ENCODE measurements around the gene ATP5F1A. TPM values are rescaled to one million over a fixed set of nuclear protein-coding genes. Genes with fewer than 3 reads are reported as not detected.

Gene ATP5F1A
- total and polyA plus RNA-seq, 4 donors = 189 to 335 (median 207) TPM

DNA sequence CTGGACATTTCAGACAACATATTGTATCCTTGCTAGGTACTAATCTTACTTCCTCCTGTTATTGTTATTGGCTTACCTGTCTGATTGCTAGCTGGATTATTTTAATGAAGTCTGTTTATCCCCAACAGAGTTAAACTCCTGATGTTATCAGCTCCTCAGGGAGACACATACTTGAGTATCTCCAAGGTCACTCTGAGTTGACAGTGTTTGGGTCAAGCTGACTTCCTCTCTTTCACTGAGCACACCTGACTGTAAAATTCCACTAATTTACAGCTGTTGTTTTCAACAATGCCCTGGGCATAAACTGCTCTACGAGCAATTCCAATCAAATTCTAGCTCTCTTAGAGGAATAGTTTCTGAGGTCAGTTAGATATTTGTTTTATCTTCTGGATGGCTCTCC, 15.7 kb upstream of the ATP5F1A start:
- no peak overlapping the region for H3K4me3 ChIP-seq (ENCODE audit: low read length in 2 of 2)
- no peak overlapping the region for H3K27ac ChIP-seq (ENCODE audit: low read depth in 1 of 2, low read length in 2 of 2)
- no peaks in the 10 kb centered on the region for H3K9me3 ChIP-seq (ENCODE audit: control insufficient read depth, low read length)
- no peak for DNase-seq
- H3K4me1 ChIP-seq (ENCODE audit: control insufficient read depth in 1 of 2, insufficient read depth in 2 of 2, low read length in 2 of 2) = no peaks in the 10 kb centered on the region
- WGBS, 2 donors = 98 to 100% methylated on average over 1 of the region's 1 CpG
- H3K27me3 ChIP-seq (ENCODE audit: control insufficient read depth in 1 of 2, insufficient read depth in 2 of 2, low read length in 1 of 2) = no peaks in the 10 kb centered on the region
- H3K36me3 ChIP-seq (ENCODE audit: control insufficient read depth in 1 of 2, insufficient read depth in 2 of 2, low read length in 1 of 2) = peaks cover 0 to 3% of the 10 kb centered on the region in 2 donors
- no peak for ATAC-seq (ENCODE audit: low FRiP score)
- intact Hi-C loops (cut with DNase I) = no loop called here

DNA sequence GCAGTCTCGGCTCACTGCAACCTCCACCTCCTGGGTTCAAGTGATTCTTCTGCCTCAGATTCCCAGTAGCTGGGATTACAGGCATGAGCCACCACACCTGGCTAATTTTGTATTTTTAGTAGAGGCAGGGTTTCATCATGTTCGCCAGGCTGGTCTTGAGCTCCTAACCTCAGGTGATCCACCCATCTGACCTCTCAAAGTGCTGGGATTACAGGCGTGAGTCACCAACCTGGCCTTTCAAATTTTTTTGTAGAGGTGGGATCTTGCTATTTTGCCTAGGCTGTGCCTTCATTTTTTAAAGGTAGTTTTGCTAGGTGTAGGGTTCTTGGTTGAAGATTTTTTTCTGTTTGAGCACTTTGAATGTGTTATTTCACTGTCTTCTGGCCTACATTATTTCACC, 12.3 kb upstream of the ATP5F1A start:
- no peak for ATAC-seq (ENCODE audit: low FRiP score)
- no peak overlapping the region for H3K4me3 ChIP-seq (ENCODE audit: low read length in 2 of 2)
- H3K9me3 ChIP-seq (ENCODE audit: control insufficient read depth, low read length) = no peaks in the 10 kb centered on the region
- H3K27me3 ChIP-seq (ENCODE audit: control insufficient read depth in 1 of 2, insufficient read depth in 2 of 2, low read length in 1 of 2) = no peaks in the 10 kb centered on the region
- no peak overlapping the region for H3K27ac ChIP-seq (ENCODE audit: low read depth in 1 of 2, low read length in 2 of 2)
- H3K36me3 ChIP-seq (ENCODE audit: control insufficient read depth in 1 of 2, insufficient read depth in 2 of 2, low read length in 1 of 2) = peaks cover 0 to 3% of the 10 kb centered on the region in 2 donors
- WGBS, 2 donors = 95 to 96% methylated on average over 3 of the region's 3 CpGs
- H3K4me1 ChIP-seq (ENCODE audit: control insufficient read depth in 1 of 2, insufficient read depth in 2 of 2, low read length in 2 of 2) = no peaks in the 10 kb centered on the region
- no peak for DNase-seq
- intact Hi-C loops (cut with DNase I) = no loop called here

DNA sequence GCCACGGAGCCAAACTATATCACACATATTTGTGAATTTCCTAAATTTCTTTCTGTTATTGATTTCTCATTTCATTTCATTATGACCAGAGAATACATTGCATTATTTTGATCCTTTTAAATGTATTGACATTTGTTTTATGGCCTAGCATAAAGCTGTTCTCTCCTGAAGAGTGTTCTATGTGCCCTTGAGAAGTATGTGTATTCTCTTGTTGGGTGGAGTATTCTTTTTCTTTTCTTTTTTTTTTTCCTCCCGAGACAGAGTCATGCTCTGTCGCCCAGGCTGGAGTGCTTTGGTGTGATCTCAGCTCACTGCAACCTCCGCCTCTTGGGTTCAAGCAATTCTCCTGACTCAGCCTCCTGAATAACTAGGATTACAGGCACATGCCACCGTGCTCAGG, 11.3 kb upstream of the ATP5F1A start:
- Histone ChIP-seq H3K9me3 (ENCODE audit: control insufficient read depth, low read length) (no peaks in the 10 kb centered on the region), H3K27ac (ENCODE audit: low read depth in 1 of 2, low read length in 2 of 2) (no peak overlapping the region), H3K4me3 (ENCODE audit: low read length in 2 of 2) (no peak overlapping the region), H3K27me3 (ENCODE audit: control insufficient read depth in 1 of 2, insufficient read depth in 2 of 2, low read length in 1 of 2) (no peaks in the 10 kb centered on the region), H3K4me1 (ENCODE audit: control insufficient read depth in 1 of 2, insufficient read depth in 2 of 2, low read length in 2 of 2) (no peaks in the 10 kb centered on the region), H3K36me3 (ENCODE audit: control insufficient read depth in 1 of 2, insufficient read depth in 2 of 2, low read length in 1 of 2) (peaks cover 0 to 1% of the 10 kb centered on the region in 2 donors)
- ATAC-seq (ENCODE audit: low FRiP score) (no peak), DNase-seq (no peak)
- WGBS, 2 donors = 90% methylated on average over 5 of the region's 5 CpGs
- intact Hi-C loops (cut with DNase I) = no loop called here

DNA sequence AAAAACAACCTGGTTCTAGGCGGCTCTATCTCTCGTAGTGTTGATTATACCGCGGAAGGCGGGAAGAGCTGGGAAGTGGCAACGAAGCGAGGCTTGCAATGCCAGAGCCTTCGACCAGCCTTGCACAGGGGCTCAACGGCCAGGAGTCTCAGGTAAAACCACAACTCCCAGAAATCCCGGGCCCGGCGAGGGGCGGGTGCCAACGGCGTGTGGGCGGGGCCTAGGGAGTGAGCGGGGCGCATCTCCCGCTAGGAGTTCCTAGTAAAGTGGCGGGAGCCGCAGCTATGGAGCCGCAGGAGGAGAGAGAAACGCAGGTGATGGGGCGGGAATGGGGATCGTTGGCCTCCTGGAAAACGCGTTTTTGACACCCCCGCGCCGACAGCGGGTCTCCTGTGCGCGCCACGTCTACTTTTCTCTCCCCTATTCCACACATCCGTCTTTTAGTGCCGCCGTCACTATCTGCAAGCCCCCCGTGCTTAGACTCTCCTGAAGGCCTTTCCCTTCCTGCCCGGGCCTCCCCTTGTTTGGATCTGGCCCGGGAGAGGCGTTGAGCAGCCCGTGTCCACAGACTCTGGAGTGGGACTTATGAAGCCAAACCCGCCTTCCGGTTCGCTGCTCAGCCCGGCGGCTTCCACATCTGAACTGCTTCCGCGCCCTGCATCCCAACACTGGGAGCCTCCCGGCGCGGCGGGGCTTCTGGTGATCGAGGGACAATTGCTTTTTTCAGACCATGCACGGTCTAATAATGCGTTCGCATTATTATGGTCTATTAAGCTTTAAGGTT, 6.2 kb upstream of the ATP5F1A start, which contains the start of gene HAUS1:
Gene HAUS1, plus strand, starts transcription at position 258 of the 784 bp plus-strand sequence. Its CDS starts 27 bp downstream, at position 285.
- no peaks in the 10 kb centered on the region for H3K27me3 ChIP-seq (ENCODE audit: control insufficient read depth in 1 of 2, insufficient read depth in 2 of 2, low read length in 1 of 2)
- peak within 1 kb of the TSS in 1 of 2 donors; percentile 69 for H3K27ac ChIP-seq (ENCODE audit: low read depth in 1 of 2, low read length in 2 of 2)
- H3K4me1 ChIP-seq (ENCODE audit: control insufficient read depth in 1 of 2, insufficient read depth in 2 of 2, low read length in 2 of 2) = no peaks in the 10 kb centered on the region
- peak; percentile 94 to 97 for DNase-seq
- no peaks in the 10 kb centered on the region for H3K9me3 ChIP-seq (ENCODE audit: control insufficient read depth, low read length)
- no peaks in the 10 kb centered on the region for H3K36me3 ChIP-seq (ENCODE audit: control insufficient read depth in 1 of 2, insufficient read depth in 2 of 2, low read length in 1 of 2)
- ATAC-seq (ENCODE audit: low FRiP score) = peak; percentile 96
- peak within 1 kb of the TSS; percentile 72 to 87 for H3K4me3 ChIP-seq (ENCODE audit: low read length in 2 of 2)
- intact Hi-C loops (cut with DNase I) = no loop called here
- WGBS, 2 donors = 0 to 1% methylated on average over 57 of the region's 57 CpGs

GRCh38 chr18:46099463-46099862, 1.4 kb upstream of the ATP5F1A start:
- ATAC-seq (ENCODE audit: low FRiP score) (no peak), DNase-seq (no peak)
- no peak overlapping the region for H3K27ac ChIP-seq (ENCODE audit: low read depth in 1 of 2, low read length in 2 of 2)
- no peaks in the 10 kb centered on the region for H3K9me3 ChIP-seq (ENCODE audit: control insufficient read depth, low read length)
- 97 to 98% methylated on average over 8 of the region's 8 CpGs for WGBS, 2 donors
- no peak overlapping the region for H3K4me3 ChIP-seq (ENCODE audit: low read length in 2 of 2)
- H3K4me1 ChIP-seq (ENCODE audit: control insufficient read depth in 1 of 2, insufficient read depth in 2 of 2, low read length in 2 of 2) = peaks cover 0 to 1% of the 10 kb centered on the region in 2 donors
- intact Hi-C loops (cut with DNase I) = no loop called here
- H3K36me3 ChIP-seq (ENCODE audit: control insufficient read depth in 1 of 2, insufficient read depth in 2 of 2, low read length in 1 of 2) = no peaks in the 10 kb centered on the region
- no peaks in the 10 kb centered on the region for H3K27me3 ChIP-seq (ENCODE audit: control insufficient read depth in 1 of 2, insufficient read depth in 2 of 2, low read length in 1 of 2)

DNA sequence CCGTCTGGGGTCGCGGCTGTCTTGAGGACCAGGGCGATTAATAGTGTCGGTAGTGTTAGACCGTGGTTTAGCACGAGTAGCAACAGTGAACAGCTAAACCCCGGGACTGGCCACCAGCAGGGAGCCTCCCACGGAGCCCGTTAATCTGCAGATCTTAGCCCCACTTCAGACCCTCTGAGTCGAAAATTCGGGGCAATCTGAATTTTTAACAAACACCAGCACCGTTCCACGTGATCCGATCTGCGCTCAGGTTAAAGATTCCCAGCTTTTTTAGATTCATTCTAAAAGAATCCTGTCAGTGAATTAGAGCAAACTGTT, 479 bp upstream of the ATP5F1A start:
- WGBS, 2 donors = 14 to 17% methylated on average over 16 of the region's 16 CpGs
- no peaks in the 10 kb centered on the region for H3K36me3 ChIP-seq (ENCODE audit: control insufficient read depth in 1 of 2, insufficient read depth in 2 of 2, low read length in 1 of 2)
- peak overlapping the region in 1 of 2 donors; percentile 18 for H3K27ac ChIP-seq (ENCODE audit: low read depth in 1 of 2, low read length in 2 of 2)
- DNase-seq (no peak), ATAC-seq (ENCODE audit: low FRiP score) (no peak)
- no peaks in the 10 kb centered on the region for H3K27me3 ChIP-seq (ENCODE audit: control insufficient read depth in 1 of 2, insufficient read depth in 2 of 2, low read length in 1 of 2)
- no peaks in the 10 kb centered on the region for H3K9me3 ChIP-seq (ENCODE audit: control insufficient read depth, low read length)
- intact Hi-C loops (cut with DNase I) = no loop called here
- H3K4me1 ChIP-seq (ENCODE audit: control insufficient read depth in 1 of 2, insufficient read depth in 2 of 2, low read length in 2 of 2) = peaks cover 0 to 1% of the 10 kb centered on the region in 2 donors
- H3K4me3 ChIP-seq (ENCODE audit: low read length in 2 of 2) = no peak overlapping the region

DNA sequence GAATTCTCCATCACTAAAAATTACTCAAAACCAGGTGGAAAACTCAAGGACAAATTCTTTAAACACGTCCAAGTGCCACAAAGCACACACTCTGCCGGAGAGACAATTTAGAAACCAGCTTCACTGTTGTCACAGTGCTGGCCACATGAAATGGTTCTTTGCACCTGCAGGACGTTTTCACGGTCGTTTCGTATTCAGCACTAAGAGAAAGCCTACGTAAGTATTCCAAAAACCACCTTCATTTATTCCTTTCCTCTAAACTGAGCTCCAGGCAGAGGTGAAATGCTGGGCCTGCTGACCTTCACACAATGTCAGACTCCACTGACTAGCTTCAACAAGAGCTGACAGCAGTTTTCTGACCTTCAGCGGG, 680 bp downstream of the ATP5F1A start:
- ATAC-seq (ENCODE audit: low FRiP score) (peak; percentile 21), DNase-seq (no peak)
- Histone ChIP-seq H3K27me3 (ENCODE audit: control insufficient read depth in 1 of 2, insufficient read depth in 2 of 2, low read length in 1 of 2) (no peaks in the 10 kb centered on the region), H3K27ac (ENCODE audit: low read depth in 1 of 2, low read length in 2 of 2) (peak overlapping the region in 1 of 2 donors; percentile 74), H3K9me3 (ENCODE audit: control insufficient read depth, low read length) (no peaks in the 10 kb centered on the region), H3K4me3 (ENCODE audit: low read length in 2 of 2) (peak overlapping the region; percentile 14 to 72), H3K36me3 (ENCODE audit: control insufficient read depth in 1 of 2, insufficient read depth in 2 of 2, low read length in 1 of 2) (no peaks in the 10 kb centered on the region), H3K4me1 (ENCODE audit: control insufficient read depth in 1 of 2, insufficient read depth in 2 of 2, low read length in 2 of 2) (peaks cover 0 to 1% of the 10 kb centered on the region in 2 donors)
- intact Hi-C loops (cut with DNase I) = no loop called here
- 0% methylated on average over 8 of the region's 8 CpGs for WGBS, 2 donors

- peaks cover 0 to 1% of the 10 kb centered on the region in 2 donors for H3K4me1 ChIP-seq (ENCODE audit: control insufficient read depth in 1 of 2, insufficient read depth in 2 of 2, low read length in 2 of 2)
- H3K27ac ChIP-seq (ENCODE audit: low read depth in 1 of 2, low read length in 2 of 2) = peak overlapping the region in 1 of 2 donors; percentile 18
- H3K36me3 ChIP-seq (ENCODE audit: control insufficient read depth in 1 of 2, insufficient read depth in 2 of 2, low read length in 1 of 2) = no peaks in the 10 kb centered on the region
- ATAC-seq (ENCODE audit: low FRiP score) (no peak), DNase-seq (no peak)
- intact Hi-C loops (cut with DNase I) = no loop called here
- 51 to 59% methylated on average over 22 of the region's 22 CpGs for WGBS, 2 donors
- no peaks in the 10 kb centered on the region for H3K9me3 ChIP-seq (ENCODE audit: control insufficient read depth, low read length)
- H3K4me3 ChIP-seq (ENCODE audit: low read length in 2 of 2) = peak overlapping the region; percentile 14 to 72
- no peaks in the 10 kb centered on the region for H3K27me3 ChIP-seq (ENCODE audit: control insufficient read depth in 1 of 2, insufficient read depth in 2 of 2, low read length in 1 of 2)
These were observed 1.3 kb downstream of the ATP5F1A start for GRCh38 chr18:46096651-46097300.

- no peaks in the 10 kb centered on the region for H3K27me3 ChIP-seq (ENCODE audit: control insufficient read depth in 1 of 2, insufficient read depth in 2 of 2, low read length in 1 of 2)
- no peaks in the 10 kb centered on the region for H3K36me3 ChIP-seq (ENCODE audit: control insufficient read depth in 1 of 2, insufficient read depth in 2 of 2, low read length in 1 of 2)
- DNase-seq = no peak
- no peaks in the 10 kb centered on the region for H3K9me3 ChIP-seq (ENCODE audit: control insufficient read depth, low read length)
- H3K4me3 ChIP-seq (ENCODE audit: low read length in 2 of 2) = no peak overlapping the region
- intact Hi-C loops (cut with DNase I) = no loop called here
- WGBS, 2 donors = 96 to 97% methylated on average over 10 of the region's 10 CpGs
- H3K27ac ChIP-seq (ENCODE audit: low read depth in 1 of 2, low read length in 2 of 2) = no peak overlapping the region
- no peak for ATAC-seq (ENCODE audit: low FRiP score)
- peaks cover 0 to 1% of the 10 kb centered on the region in 2 donors for H3K4me1 ChIP-seq (ENCODE audit: control insufficient read depth in 1 of 2, insufficient read depth in 2 of 2, low read length in 2 of 2)
These were observed 2.6 kb downstream of the ATP5F1A start for GRCh38 chr18:46095532-46095931.
